Activated T-helper 1 cell treated with anti-CD3 and anti-CD28 coated beads, Interleukin-12 subunit alpha, Interleukin-12 subunit beta, Interleukin-2, Interleukin-4 antibody, amounts not matched to agents 30 ng/mL and 10 ng/mL and 1 ng/mL, durations not matched to agents 14 hours and 24 hours and 36 hours (primary cell): ENCODE measurements around the gene C7. TPM values are rescaled to one million over a fixed set of nuclear protein-coding genes. Genes with fewer than 3 reads are reported as not detected.

Experiments
- DNase-seq: peaks from one replicate; pipeline ENCODE4 v3.0.0; 2021; ENCODE audit warnings: low spot score
- H3K27ac Mint-ChIP-seq: one replicate; pipeline ENCODE4 v1.8.0; 2021; ENCODE audit warnings: mild to moderate bottlenecking, mixed read lengths
- H3K27me3 Mint-ChIP-seq: one replicate; pipeline ENCODE4 v1.8.0; 2022; ENCODE audit warnings: mild to moderate bottlenecking, moderate library complexity, mixed read lengths; ENCODE audit not compliant: insufficient read depth
- H3K36me3 Mint-ChIP-seq: one replicate; pipeline ENCODE4 v1.8.0; 2021; ENCODE audit warnings: low read depth, mixed read lengths
- H3K4me1 Mint-ChIP-seq: one replicate; pipeline ENCODE4 v1.8.0; 2021; ENCODE audit warnings: low read depth, mixed read lengths
- H3K4me3 Mint-ChIP-seq: one replicate; pipeline ENCODE4 v1.8.0; 2021; ENCODE audit warnings: mild to moderate bottlenecking, moderate library complexity, mixed read lengths
- H3K9me3 Mint-ChIP-seq: one replicate; pipeline ENCODE4 v1.8.0; 2021; ENCODE audit warnings: mixed read lengths
- intact Hi-C: fragments of 100-400 bp; cut with micrococcal nuclease; formaldehyde crosslinking; loops from one replicate; pipeline ENCODE4 v1.15.1; 2024
- total RNA-seq: library from RNA; stranded (reverse); gene quantifications from 2 replicates; pipeline ENCODE4 v1.2.3, GENCODE V29; 2022

Gene C7
- total RNA-seq, 1 donor from 2014 or later, result not detected

- Mint-ChIP-seq H3K27ac (no peak overlapping the region), H3K9me3 (no peaks in the 10 kb centered on the region), H3K4me1 (no peaks in the 10 kb centered on the region), H3K36me3 (no peaks in the 10 kb centered on the region), H3K27me3 (no peaks in the 10 kb centered on the region), H3K4me3 (no peak overlapping the region)
- no peak for DNase-seq
- intact Hi-C loops, result no loop called here
Observed at GRCh38 chr5:40985501-40985900, 76.2 kb downstream of the C7 start.

DNA sequence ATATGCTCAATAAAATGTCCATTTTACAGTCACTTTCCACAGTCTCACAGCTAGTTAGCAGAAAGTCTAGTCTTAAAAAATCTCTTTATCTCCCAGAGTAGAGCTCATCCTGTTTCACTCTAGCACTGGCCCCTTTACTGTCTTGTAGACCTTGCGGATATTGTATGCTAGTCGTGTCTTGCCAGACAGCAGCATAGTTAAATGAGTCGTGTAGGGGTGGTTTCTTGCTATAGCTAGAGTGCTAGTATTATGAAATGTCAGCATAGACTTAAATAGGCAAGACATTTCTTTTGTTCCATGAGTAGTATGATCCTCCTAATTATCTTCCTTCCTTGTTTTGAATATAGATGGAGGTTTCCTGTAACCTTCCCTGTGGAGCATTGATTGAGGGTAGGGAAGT, 77.4 kb downstream of the C7 start:
- DNase-seq, result no peak
- Mint-ChIP-seq H3K9me3 (no peaks in the 10 kb centered on the region), H3K27ac (no peak overlapping the region), H3K36me3 (no peaks in the 10 kb centered on the region), H3K4me1 (no peaks in the 10 kb centered on the region), H3K27me3 (no peaks in the 10 kb centered on the region), H3K4me3 (no peak overlapping the region)
- intact Hi-C loops, result no loop called here

GRCh38 chr5:40987349-40987748, 78.1 kb downstream of the C7 start:
- intact Hi-C loops, result no loop called here
- H3K36me3 Mint-ChIP-seq, result no peaks in the 10 kb centered on the region
- no peak for DNase-seq
- no peaks in the 10 kb centered on the region for H3K27me3 Mint-ChIP-seq
- no peak overlapping the region for H3K27ac Mint-ChIP-seq
- H3K4me3 Mint-ChIP-seq, result no peak overlapping the region
- H3K9me3 Mint-ChIP-seq, result no peaks in the 10 kb centered on the region
- H3K4me1 Mint-ChIP-seq, result no peaks in the 10 kb centered on the region

DNA sequence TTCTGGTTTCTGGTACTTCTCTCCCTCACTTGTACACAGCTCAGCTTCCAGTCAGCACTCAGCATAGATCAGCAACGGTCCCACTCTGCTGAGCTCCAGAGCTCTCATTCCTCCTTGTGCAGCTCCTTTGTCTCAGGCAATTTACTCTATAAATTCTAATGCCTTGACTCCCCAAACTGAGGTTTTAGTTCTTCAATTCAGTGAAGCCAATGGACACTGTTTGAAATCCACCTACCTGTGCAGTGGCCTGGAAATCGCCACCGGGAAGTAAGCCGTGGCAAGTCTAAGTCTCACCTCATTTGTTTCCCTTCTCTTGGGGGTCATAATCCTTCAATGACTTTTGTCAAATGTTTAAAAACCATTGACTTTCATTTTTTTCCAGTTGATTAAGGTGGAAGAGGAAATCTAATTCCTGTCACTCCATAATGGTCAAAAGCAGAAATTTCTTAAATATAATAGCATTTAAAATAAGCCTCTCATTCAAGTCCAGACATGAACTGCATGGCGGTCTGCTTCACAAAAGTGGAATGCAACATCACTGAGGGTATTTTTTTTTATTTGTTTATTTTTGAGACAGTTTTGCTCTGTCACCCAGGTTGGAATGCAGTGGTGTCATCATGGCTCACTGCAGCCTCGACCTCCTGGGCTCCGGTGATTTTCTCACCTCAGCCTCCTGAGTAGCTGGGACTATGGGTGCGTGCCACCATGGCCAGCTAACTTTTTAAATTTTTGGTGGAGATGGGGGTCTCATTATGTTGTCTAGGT, 79.6 kb downstream of the C7 start:
- H3K4me1 Mint-ChIP-seq, result no peaks in the 10 kb centered on the region
- no peak overlapping the region for H3K27ac Mint-ChIP-seq
- no peaks in the 10 kb centered on the region for H3K27me3 Mint-ChIP-seq
- DNase-seq, result no peak
- no peaks in the 10 kb centered on the region for H3K9me3 Mint-ChIP-seq
- intact Hi-C loops, result no loop called here
- no peaks in the 10 kb centered on the region for H3K36me3 Mint-ChIP-seq
- H3K4me3 Mint-ChIP-seq, result no peak overlapping the region

DNA sequence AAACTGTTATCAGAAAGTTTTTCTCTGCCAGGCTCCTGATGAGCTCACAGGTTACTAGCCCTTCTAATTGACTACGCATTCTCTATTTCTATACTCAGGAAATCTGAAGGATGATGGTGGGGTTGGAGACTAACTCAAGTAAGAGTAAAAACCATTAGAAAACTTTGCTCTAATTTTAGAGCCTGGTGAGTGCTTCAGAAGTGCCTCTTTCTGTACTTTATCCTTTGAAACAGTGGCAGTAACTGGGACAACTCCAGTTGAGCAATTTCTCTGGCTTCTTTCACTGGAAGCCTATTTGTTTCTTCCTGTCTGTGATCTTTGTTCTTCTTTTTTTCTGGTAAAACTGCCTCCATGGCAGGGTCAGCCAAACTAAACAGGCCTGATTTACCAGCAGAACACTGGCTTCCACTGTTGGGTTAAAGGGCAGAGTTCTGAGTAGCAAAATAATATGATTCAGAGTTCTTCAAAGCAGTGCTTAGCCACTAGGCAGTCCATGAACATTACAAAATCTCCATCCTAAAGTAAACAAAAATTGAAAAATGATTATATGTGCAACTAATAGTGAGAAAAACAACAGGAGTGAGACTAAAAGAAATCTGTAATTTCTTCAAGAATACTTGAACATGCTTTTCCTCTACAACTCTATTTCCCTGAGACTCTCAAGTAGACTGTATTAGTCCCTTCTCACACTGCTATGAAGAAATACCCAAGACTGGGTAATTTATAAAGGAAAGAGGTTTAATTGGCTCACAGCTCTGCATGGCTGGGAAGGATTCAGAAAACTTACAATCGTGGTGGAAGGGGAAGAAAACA, 82.1 kb downstream of the C7 start:
- Mint-ChIP-seq H3K27ac (no peak overlapping the region), H3K9me3 (no peaks in the 10 kb centered on the region), H3K4me3 (no peak overlapping the region), H3K36me3 (no peaks in the 10 kb centered on the region), H3K4me1 (no peaks in the 10 kb centered on the region), H3K27me3 (peaks cover 2% of the 10 kb centered on the region)
- no peak for DNase-seq
- intact Hi-C loops, result no loop called here

- Mint-ChIP-seq H3K9me3 (no peaks in the 10 kb centered on the region), H3K27ac (no peak overlapping the region), H3K27me3 (peaks cover 2% of the 10 kb centered on the region), H3K4me1 (no peaks in the 10 kb centered on the region), H3K4me3 (no peak overlapping the region), H3K36me3 (no peaks in the 10 kb centered on the region)
- DNase-seq, result no peak
- intact Hi-C loops, result no loop called here
Observed at GRCh38 chr5:40991981-40992559, 82.8 kb downstream of the C7 start.

DNA sequence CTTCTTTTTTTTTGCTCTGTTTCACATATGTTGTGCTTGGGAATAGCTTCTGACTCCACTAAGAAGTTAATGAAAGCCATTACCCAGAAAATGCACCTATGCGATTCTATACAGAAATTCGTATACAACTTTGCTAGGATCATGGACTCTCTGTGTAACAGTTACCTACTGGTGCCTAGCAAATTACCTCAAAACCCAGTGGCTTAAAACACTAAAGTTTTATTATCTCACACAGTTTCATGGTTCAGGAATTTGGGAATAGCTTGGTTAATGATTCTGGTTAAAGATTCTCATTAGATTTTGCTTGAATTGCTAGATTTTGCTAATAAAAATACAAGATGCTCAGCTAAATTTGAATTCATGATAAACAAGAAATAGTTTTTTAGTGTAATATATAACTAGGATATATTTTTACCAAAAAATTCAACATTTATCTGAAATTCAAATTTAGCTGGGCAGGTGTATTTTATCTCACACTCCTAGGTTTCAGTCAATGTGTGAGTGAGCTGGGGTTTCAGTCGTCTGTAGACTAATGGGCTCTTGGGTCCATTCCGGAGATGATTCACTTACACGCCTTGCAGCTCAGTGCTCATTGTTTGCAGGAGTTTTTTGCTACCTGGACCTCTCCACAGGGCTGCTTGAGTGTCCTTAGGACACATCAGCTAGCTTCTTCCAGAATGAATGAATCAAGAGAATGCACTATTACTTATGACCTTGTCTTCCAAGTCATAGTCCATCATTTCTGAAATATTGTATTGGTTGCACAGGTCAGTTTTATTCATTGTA, 86.7 kb downstream of the C7 start:
- H3K9me3 Mint-ChIP-seq, result no peaks in the 10 kb centered on the region
- peaks cover 2% of the 10 kb centered on the region for H3K27me3 Mint-ChIP-seq
- H3K4me1 Mint-ChIP-seq, result no peaks in the 10 kb centered on the region
- no peaks in the 10 kb centered on the region for H3K36me3 Mint-ChIP-seq
- intact Hi-C loops, result no loop called here
- DNase-seq, result no peak
- H3K4me3 Mint-ChIP-seq, result no peak overlapping the region
- H3K27ac Mint-ChIP-seq, result no peak overlapping the region

DNA sequence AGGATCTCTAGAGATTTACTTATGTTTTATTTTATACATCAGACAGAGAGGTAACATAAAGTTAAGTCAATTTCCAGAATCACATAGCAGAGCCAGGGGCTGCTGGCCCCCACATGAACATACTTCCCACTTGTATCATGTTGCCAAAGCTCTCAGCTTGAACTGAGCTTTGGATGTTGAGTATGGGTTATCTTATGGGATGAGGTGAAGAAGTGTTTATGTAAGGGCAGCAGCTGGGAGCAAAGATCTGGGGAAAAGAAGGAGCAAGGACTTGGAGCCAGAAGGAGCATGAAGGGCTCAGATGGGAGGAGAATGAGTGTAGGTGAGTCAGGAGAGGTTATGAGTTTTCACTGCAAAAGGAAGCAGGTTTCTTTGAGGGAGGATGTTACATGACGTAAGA, 89.8 kb downstream of the C7 start:
- H3K9me3 Mint-ChIP-seq, result no peaks in the 10 kb centered on the region
- DNase-seq, result no peak
- H3K27me3 Mint-ChIP-seq, result peaks cover 2% of the 10 kb centered on the region
- no peaks in the 10 kb centered on the region for H3K36me3 Mint-ChIP-seq
- H3K4me3 Mint-ChIP-seq, result no peak overlapping the region
- no peak overlapping the region for H3K27ac Mint-ChIP-seq
- intact Hi-C loops, result no loop called here
- H3K4me1 Mint-ChIP-seq, result no peaks in the 10 kb centered on the region

DNA sequence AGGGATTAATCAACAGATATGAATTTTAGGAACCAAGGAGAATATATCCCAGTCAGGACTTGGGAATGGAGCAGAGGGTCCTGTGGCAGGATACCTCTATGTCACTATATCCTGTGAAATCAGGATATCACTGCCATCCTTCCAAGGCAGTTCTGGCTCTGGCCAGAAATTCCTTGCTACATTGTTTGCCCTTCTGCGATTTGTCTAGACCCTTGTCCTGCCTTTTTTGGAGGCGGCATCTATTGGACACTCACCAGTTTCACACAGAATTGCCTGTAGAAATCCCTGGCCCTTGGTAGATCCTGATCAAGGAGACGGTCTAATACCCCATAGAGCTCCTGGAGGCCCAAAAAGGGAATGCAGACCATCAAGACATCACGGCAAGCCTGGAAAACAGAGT, 90.7 kb downstream of the C7 start:
- H3K4me3 Mint-ChIP-seq, result no peak overlapping the region
- intact Hi-C loops, result no loop called here
- H3K4me1 Mint-ChIP-seq, result no peaks in the 10 kb centered on the region
- no peaks in the 10 kb centered on the region for H3K36me3 Mint-ChIP-seq
- no peak overlapping the region for H3K27ac Mint-ChIP-seq
- H3K27me3 Mint-ChIP-seq, result peaks cover 2% of the 10 kb centered on the region
- H3K9me3 Mint-ChIP-seq, result no peaks in the 10 kb centered on the region
- DNase-seq, result no peak

DNA sequence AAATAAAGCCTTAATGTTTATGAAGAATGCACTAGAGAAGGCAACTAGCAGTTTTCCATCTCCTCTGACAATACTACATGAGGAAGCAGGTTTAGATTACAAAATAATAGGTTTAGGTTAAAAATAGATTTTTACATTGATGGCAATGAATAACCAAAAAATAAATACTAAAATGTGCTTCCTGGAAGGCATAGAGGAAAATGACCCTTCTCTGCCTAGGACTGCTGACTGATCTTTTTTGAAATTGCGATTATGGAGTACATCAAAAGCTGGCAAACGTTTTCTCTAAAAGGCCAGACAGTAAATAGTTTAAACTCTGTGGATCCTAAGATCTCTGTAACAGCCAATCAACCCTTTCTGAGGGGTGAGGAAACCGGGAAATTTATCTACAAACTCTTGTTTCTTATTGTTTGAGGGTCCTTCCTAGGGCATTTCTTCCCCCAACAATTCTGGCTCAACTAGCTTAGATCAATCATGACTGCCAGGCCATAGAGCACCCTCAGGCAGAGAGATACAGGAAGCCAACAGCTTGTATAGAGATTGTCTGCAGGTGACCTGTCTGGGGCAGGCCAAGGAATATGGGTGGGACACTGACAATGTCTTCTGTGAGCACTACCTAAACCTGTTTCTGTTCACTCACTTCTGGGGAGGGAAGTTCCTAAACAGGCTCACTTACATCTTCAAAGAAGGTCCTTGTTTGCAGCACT, 94.5 kb downstream of the C7 start:
- intact Hi-C loops, result no loop called here
- no peak for DNase-seq
- Mint-ChIP-seq H3K27me3 (no peaks in the 10 kb centered on the region), H3K27ac (no peak overlapping the region), H3K4me3 (no peak overlapping the region), H3K9me3 (no peaks in the 10 kb centered on the region), H3K36me3 (no peaks in the 10 kb centered on the region), H3K4me1 (no peaks in the 10 kb centered on the region)

- Mint-ChIP-seq H3K9me3 (no peaks in the 10 kb centered on the region), H3K27me3 (no peaks in the 10 kb centered on the region), H3K4me3 (no peak overlapping the region), H3K4me1 (no peaks in the 10 kb centered on the region), H3K27ac (no peak overlapping the region), H3K36me3 (no peaks in the 10 kb centered on the region)
- intact Hi-C loops, result no loop called here
- no peak for DNase-seq
Observed at GRCh38 chr5:41004931-41005330, 95.6 kb downstream of the C7 start.

- Mint-ChIP-seq H3K36me3 (no peaks in the 10 kb centered on the region), H3K27me3 (no peaks in the 10 kb centered on the region), H3K9me3 (no peaks in the 10 kb centered on the region), H3K4me1 (no peaks in the 10 kb centered on the region), H3K27ac (no peak overlapping the region), H3K4me3 (no peak overlapping the region)
- intact Hi-C loops, result no loop called here
- DNase-seq, result no peak
Observed at GRCh38 chr5:41009232-41009631, 99.9 kb downstream of the C7 start.
